Measurements from ENCODE around the gene IGFLR1. TPM values are rescaled to one million over a fixed set of nuclear protein-coding genes. Genes with fewer than 3 reads are reported as not detected.

IGFLR1 gene
- total and polyA plus RNA-seq, 9 of the 15 experiments (the other 6 are each of a cell fraction or from before 2014, with no cell fraction given), result 1.0 to 14.3 (median 4.6) TPM

DNA sequence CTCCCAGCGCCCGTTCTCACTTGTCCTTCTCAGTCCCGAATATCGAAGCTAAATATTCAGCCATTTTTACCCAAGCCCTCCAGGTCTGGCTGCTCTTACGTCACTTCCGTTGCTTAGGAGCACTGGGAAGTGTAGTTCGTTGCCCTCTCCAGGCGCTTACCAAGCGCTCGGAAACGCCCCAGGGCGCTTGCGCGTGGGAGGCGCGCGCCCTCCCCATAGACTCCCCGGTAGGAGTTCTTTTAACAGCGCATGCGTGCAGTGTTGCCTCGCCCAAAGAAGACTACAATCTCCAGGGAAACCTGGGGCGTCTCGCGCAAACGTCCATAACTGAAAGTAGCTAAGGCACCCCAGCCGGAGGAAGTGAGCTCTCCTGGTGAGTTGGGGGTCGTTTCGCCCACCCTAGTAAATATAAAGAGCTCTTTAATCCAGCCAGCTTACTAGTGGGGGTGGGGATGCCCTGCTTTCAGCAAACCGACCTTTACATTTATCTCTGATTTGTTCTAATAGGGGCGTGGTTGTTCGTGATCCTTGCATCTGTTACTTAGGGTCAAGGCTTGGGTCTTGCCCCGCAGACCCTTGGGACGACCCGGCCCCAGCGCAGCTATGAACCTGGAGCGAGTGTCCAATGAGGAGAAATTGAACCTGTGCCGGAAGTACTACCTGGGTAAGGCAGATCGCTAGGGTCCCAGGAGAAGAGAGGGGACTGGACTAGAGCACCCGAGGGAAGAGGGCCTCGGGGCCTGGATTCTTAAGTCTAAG lies 3.3 kb upstream of the IGFLR1 start, which contains the start of the genes PSENEN and U2AF1L4 (continued):
- TF ChIP-seq, protein P1, sequence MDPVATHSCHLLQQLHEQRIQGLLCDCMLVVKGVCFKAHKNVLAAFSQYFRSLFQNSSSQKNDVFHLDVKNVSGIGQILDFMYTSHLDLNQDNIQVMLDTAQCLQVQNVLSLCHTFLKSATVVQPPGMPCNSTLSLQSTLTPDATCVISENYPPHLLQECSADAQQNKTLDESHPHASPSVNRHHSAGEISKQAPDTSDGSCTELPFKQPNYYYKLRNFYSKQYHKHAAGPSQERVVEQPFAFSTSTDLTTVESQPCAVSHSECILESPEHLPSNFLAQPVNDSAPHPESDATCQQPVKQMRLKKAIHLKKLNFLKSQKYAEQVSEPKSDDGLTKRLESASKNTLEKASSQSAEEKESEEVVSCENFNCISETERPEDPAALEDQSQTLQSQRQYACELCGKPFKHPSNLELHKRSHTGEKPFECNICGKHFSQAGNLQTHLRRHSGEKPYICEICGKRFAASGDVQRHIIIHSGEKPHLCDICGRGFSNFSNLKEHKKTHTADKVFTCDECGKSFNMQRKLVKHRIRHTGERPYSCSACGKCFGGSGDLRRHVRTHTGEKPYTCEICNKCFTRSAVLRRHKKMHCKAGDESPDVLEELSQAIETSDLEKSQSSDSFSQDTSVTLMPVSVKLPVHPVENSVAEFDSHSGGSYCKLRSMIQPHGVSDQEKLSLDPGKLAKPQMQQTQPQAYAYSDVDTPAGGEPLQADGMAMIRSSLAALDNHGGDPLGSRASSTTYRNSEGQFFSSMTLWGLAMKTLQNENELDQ (CRISPR knock-in tag; IDR thresholded peaks at IDR 0.05; ENCODE audit: borderline replicate concordance), result no peak
- TF ChIP-seq, protein P2, sequence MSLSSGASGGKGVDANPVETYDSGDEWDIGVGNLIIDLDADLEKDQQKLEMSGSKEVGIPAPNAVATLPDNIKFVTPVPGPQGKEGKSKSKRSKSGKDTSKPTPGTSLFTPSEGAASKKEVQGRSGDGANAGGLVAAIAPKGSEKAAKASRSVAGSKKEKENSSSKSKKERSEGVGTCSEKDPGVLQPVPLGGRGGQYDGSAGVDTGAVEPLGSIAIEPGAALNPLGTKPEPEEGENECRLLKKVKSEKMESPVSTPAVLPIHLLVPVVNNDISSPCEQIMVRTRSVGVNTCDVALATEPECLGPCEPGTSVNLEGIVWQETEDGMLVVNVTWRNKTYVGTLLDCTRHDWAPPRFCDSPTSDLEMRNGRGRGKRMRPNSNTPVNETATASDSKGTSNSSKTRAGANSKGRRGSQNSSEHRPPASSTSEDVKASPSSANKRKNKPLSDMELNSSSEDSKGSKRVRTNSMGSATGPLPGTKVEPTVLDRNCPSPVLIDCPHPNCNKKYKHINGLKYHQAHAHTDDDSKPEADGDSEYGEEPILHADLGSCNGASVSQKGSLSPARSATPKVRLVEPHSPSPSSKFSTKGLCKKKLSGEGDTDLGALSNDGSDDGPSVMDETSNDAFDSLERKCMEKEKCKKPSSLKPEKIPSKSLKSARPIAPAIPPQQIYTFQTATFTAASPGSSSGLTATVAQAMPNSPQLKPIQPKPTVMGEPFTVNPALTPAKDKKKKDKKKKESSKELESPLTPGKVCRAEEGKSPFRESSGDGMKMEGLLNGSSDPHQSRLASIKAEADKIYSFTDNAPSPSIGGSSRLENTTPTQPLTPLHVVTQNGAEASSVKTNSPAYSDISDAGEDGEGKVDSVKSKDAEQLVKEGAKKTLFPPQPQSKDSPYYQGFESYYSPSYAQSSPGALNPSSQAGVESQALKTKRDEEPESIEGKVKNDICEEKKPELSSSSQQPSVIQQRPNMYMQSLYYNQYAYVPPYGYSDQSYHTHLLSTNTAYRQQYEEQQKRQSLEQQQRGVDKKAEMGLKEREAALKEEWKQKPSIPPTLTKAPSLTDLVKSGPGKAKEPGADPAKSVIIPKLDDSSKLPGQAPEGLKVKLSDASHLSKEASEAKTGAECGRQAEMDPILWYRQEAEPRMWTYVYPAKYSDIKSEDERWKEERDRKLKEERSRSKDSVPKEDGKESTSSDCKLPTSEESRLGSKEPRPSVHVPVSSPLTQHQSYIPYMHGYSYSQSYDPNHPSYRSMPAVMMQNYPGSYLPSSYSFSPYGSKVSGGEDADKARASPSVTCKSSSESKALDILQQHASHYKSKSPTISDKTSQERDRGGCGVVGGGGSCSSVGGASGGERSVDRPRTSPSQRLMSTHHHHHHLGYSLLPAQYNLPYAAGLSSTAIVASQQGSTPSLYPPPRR (CRISPR knock-in tag; IDR thresholded peaks at IDR 0.05; ENCODE audit: borderline replicate concordance), result no peak
- TF ChIP-seq SMC3 (conservative IDR thresholded peaks at IDR 0.05; ENCODE audit: insufficient read depth, low read depth, low read length), result no peak
- TF ChIP-seq, protein P3, sequence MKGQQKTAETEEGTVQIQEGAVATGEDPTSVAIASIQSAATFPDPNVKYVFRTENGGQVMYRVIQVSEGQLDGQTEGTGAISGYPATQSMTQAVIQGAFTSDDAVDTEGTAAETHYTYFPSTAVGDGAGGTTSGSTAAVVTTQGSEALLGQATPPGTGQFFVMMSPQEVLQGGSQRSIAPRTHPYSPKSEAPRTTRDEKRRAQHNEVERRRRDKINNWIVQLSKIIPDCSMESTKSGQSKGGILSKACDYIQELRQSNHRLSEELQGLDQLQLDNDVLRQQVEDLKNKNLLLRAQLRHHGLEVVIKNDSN (CRISPR knock-in tag; IDR thresholded peaks at IDR 0.05), result no peak
- TF ChIP-seq, protein P4, sequence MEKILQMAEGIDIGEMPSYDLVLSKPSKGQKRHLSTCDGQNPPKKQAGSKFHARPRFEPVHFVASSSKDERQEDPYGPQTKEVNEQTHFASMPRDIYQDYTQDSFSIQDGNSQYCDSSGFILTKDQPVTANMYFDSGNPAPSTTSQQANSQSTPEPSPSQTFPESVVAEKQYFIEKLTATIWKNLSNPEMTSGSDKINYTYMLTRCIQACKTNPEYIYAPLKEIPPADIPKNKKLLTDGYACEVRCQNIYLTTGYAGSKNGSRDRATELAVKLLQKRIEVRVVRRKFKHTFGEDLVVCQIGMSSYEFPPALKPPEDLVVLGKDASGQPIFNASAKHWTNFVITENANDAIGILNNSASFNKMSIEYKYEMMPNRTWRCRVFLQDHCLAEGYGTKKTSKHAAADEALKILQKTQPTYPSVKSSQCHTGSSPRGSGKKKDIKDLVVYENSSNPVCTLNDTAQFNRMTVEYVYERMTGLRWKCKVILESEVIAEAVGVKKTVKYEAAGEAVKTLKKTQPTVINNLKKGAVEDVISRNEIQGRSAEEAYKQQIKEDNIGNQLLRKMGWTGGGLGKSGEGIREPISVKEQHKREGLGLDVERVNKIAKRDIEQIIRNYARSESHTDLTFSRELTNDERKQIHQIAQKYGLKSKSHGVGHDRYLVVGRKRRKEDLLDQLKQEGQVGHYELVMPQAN (IDR thresholded peaks at IDR 0.05; ENCODE audit: borderline replicate concordance), result peak; percentile 86
- no peak for TF ChIP-seq SLC30A9 (CRISPR knock-in tag; IDR thresholded peaks at IDR 0.05)
- no peak for TF ChIP-seq GABPB2 (CRISPR knock-in tag; conservative IDR thresholded peaks at IDR 0.05)
- TF ChIP-seq HNRNPK (IDR thresholded peaks at IDR 0.05; ENCODE audit: low read depth, low read length, poor library complexity, severe bottlenecking), result no peak
- 0 out of 2 replicates have a peak, but pooled peaks have one; percentile 18 for TF ChIP-seq FOXP1 (CRISPR knock-in tag; IDR thresholded peaks at IDR 0.05)
- no peak for TF ChIP-seq NR2F6 (CRISPR knock-in tag; IDR thresholded peaks at IDR 0.05)
- TF ChIP-seq FOS (IDR thresholded peaks at IDR 0.05; ENCODE audit: extremely low read depth, insufficient read length), result no peak
- TF ChIP-seq, protein P5, sequence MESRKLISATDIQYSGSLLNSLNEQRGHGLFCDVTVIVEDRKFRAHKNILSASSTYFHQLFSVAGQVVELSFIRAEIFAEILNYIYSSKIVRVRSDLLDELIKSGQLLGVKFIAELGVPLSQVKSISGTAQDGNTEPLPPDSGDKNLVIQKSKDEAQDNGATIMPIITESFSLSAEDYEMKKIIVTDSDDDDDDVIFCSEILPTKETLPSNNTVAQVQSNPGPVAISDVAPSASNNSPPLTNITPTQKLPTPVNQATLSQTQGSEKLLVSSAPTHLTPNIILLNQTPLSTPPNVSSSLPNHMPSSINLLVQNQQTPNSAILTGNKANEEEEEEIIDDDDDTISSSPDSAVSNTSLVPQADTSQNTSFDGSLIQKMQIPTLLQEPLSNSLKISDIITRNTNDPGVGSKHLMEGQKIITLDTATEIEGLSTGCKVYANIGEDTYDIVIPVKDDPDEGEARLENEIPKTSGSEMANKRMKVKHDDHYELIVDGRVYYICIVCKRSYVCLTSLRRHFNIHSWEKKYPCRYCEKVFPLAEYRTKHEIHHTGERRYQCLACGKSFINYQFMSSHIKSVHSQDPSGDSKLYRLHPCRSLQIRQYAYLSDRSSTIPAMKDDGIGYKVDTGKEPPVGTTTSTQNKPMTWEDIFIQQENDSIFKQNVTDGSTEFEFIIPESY (CRISPR knock-in tag; IDR thresholded peaks at IDR 0.05), result no peak
- peak; percentile 81 for TF ChIP-seq MBD2 (IDR thresholded peaks at IDR 0.05; ENCODE audit: borderline replicate concordance, low read depth)
- peak; percentile 72; the same call in 1 of the 2 replicates for TF ChIP-seq FOXJ2 (tag; IDR thresholded peaks at IDR 0.05)
